ENCODE results near the gene TTLL6.

DNA sequence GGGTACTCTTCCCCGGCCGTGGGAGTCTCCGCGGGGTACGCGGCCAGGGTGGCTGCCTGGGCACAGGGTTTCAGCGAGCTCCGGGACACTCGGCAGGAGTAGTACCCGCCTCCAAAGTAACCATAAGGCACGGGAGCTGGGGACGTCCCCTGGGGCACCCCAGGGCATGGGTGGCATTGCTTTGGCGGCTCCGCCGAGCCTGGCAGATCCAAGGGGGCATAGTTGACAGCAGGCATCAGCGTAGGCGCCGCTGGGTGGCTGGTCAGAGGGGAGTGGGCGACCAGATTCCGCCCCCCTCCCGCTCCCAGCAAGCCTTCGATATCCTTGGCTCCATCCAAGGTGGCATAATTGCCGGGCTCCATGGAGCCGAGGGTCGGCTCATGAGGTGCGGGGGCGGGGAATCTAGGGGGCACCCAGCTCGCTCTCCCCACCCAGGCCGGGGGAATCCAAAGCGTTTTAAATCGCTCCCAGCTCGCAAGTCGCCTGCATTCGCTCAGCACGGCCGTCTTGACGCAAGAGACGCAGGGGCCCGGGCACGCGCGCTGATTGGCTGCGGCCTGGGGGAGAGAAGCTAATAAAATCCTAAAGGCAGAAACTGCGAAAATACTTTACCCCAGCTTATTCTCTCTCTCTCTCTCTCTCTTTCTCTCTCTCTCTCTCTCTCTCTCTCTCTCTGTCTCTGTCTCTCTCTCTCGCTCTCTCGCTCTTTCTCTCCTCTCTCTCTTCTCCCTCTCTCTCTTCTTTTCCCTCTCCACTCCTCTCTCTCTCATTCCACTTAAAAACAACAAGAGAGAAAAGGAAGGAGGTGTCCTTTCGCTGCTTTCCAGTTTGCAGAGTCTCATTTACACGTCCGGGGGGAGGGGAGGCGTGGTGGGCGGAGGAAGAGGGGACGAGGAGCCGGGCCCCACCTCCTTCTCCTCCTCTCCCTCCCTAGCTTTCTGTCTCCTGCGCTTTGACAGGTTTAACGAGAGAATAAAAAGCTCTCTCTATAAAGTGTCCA is 88.5 kb downstream of the TTLL6 start, which contains the start of gene HOXB13:
- TF ChIP-seq, protein P1, sequence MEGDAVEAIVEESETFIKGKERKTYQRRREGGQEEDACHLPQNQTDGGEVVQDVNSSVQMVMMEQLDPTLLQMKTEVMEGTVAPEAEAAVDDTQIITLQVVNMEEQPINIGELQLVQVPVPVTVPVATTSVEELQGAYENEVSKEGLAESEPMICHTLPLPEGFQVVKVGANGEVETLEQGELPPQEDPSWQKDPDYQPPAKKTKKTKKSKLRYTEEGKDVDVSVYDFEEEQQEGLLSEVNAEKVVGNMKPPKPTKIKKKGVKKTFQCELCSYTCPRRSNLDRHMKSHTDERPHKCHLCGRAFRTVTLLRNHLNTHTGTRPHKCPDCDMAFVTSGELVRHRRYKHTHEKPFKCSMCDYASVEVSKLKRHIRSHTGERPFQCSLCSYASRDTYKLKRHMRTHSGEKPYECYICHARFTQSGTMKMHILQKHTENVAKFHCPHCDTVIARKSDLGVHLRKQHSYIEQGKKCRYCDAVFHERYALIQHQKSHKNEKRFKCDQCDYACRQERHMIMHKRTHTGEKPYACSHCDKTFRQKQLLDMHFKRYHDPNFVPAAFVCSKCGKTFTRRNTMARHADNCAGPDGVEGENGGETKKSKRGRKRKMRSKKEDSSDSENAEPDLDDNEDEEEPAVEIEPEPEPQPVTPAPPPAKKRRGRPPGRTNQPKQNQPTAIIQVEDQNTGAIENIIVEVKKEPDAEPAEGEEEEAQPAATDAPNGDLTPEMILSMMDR (IDR thresholded peaks at IDR 0.05): no peak
- TF ChIP-seq EP300 (IDR thresholded peaks at IDR 0.05) (no peak), POLR2A (IDR thresholded peaks at IDR 0.05) (no peak), POLR2AphosphoS5 (IDR thresholded peaks at IDR 0.05) (no peak)

Measured in stomach (tissue), 4 donors.